Measurements from ENCODE around the gene FBXW2.

Gene FBXW2

DNA sequence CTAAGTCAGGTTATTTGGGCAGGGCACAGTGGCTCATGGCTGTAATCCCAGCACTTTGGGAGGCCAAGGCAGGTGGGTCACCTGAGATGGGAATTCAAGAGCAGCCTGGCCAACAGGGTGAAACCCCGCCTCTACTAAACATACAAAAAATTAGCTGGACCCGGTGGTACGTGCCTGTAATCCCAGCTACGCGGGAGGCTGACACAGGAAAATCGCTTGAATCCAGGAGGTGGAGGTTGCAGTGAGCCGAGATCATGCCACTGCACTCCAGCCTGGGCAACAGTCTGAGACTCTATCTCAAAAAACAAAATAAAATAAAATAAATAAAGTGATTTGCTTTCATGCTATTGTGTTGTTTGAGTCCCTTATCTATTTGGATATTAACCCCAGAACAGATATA lies 8.2 kb upstream of the FBXW2 start:
- no peak overlapping the region for H3K4me3 Mint-ChIP-seq
- H3K4me1 Mint-ChIP-seq, result peaks cover 4% of the 10 kb centered on the region
- no peak overlapping the region for H3K27ac Mint-ChIP-seq
- H3K9me3 Mint-ChIP-seq, result peaks cover 7 to 23% of the 10 kb centered on the region in 2 donors
- DNase-seq, result no peak
- H3K27me3 Mint-ChIP-seq, result no peaks in the 10 kb centered on the region
- no peak for ATAC-seq

DNA sequence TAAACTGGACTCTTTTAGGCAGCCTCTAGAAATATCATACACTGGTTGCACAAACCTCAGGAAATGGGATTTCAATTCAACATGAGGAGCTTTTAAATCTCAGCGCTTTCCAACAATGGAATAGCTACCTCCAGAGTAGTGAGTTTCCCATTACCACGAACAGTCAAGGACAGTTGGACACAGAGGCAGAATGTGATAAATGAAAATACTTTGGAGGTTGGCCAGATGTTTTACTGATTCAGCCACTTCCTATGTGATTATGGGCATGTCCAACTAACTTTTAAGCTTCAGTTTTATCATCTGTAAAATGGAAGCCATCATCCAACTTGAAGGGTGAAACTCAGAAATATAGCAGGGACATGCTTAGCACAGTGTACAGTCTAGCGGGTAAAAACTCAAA lies 2.1 kb downstream of the FBXW2 start:
- Mint-ChIP-seq H3K27ac (no peak overlapping the region), H3K9me3 (no peaks in the 10 kb centered on the region), H3K4me1 (peaks cover 52% of the 10 kb centered on the region), H3K27me3 (no peaks in the 10 kb centered on the region), H3K4me3 (peak overlapping the region in 1 of 2 donors; percentile 98)
- no peak for ATAC-seq
- DNase-seq, result no peak

DNA sequence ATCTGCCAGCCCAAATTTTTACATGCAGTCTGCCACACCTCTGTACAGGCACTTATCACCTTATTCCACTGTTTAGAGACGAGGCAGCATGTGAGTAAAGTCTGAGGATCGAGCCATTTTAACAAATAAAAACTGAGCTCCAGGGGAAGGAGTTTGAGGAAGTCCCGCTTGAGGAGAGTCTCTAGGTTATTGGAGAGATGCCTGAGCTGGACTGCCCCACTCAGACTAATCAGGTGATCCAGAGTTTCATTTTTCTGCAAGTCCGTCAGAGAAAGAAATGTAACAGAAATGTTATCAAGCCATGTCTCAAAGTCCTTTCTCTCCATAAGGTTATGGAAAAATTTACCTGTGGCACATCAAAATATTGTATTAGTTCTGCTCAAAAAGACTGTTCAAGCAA lies 5.3 kb downstream of the FBXW2 start:
- Mint-ChIP-seq H3K4me3 (no peak overlapping the region), H3K27ac (peak overlapping the region in 1 of 2 donors; percentile 76), H3K27me3 (no peaks in the 10 kb centered on the region), H3K4me1 (peaks cover 68% of the 10 kb centered on the region), H3K9me3 (no peaks in the 10 kb centered on the region)
- no peak for ATAC-seq
- DNase-seq, result no peak

DNA sequence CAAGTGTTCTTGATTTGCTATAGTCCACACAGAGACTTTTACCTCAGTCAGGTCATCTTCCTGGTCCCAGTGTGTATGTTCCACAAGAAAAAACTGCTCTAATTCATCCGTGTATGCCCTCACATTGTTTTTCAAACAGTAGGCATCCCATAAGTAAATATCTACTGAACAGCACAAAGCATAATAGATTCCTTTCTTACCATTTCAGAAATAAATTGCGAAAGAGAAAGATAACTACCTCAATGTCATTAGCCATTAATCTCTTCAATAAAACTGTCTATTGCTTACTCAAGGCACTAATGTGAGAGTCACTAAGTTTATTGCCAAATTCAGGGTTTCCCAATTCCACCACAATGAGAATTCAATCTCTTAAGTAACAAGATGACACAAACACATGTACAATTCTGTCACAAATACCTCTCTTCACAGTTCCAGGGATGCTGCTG lies 9.6 kb downstream of the FBXW2 start:
- ATAC-seq (no peak), DNase-seq (no peak)
- H3K4me3 Mint-ChIP-seq, result no peak overlapping the region
- H3K4me1 Mint-ChIP-seq, result peaks cover 42% of the 10 kb centered on the region
- peak overlapping the region in 1 of 2 donors; percentile 42 for H3K27ac Mint-ChIP-seq
- no peaks in the 10 kb centered on the region for H3K9me3 Mint-ChIP-seq
- no peaks in the 10 kb centered on the region for H3K27me3 Mint-ChIP-seq

DNA sequence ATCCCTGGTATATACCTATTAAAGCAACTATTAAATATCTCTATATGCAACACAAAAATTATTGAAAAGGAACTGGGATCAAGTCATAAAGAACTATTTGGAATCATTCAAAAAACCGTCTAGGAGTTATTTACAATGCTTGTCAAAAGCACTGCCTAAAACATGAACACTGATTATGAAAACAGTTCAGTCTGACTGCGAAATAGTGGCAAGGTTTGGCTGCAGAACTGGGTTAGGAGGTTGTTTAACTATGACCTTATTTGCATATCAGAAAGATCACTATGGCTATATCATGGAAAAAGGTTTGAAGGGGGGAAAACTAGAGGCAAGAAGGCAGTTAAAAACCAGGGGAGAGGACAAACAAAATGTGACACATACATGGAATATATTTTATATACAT lies 12.0 kb downstream of the FBXW2 start:
- H3K27ac Mint-ChIP-seq, result peak overlapping the region in 1 of 2 donors; percentile 10
- ATAC-seq, result no peak
- no peaks in the 10 kb centered on the region for H3K9me3 Mint-ChIP-seq
- DNase-seq, result no peak
- no peaks in the 10 kb centered on the region for H3K27me3 Mint-ChIP-seq
- no peak overlapping the region for H3K4me3 Mint-ChIP-seq
- H3K4me1 Mint-ChIP-seq, result peaks cover 22% of the 10 kb centered on the region

DNA sequence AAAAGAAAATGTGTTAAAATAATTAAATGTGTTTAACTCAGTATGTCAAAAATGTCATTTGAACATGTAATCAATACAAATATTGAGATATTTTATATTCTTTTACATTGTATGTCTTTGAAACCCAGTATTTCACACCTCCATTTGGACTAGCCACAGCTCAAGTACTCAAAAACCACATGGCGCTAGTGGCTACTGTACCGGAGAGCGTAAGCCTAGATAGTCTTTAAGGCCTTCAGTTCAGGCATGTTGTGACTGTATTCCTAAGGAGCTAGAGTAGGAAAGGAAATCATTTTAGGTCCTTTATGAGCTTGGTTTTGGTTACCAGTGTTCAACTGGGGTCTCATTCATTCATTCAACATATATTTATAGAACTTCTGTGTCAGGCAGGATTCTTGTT lies 12.8 kb downstream of the FBXW2 start:
- H3K9me3 Mint-ChIP-seq, result no peaks in the 10 kb centered on the region
- DNase-seq (no peak), ATAC-seq (no peak)
- H3K27ac Mint-ChIP-seq, result no peak overlapping the region
- H3K4me1 Mint-ChIP-seq, result peaks cover 15% of the 10 kb centered on the region
- no peaks in the 10 kb centered on the region for H3K27me3 Mint-ChIP-seq
- H3K4me3 Mint-ChIP-seq, result no peak overlapping the region

DNA sequence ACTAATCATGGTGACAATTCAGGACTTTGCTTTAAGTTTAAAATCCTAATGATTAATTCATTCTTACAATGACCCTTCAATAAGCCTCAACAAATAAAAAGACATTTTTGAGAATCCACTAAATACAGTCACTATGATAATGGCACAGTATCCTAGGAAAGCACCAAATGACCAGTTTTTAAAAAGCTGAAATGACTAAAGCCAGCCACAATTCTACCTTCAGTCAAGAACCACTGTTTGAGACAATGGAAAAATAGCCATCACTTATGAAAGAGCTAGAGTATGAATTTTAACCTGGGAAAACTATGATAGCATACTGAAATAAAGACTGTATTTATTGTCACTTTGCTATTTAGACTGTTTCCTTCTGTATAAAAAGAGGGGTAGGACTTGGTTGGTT lies 14.0 kb downstream of the FBXW2 start:
- no peaks in the 10 kb centered on the region for H3K27me3 Mint-ChIP-seq
- peak; percentile 37 for ATAC-seq
- no peaks in the 10 kb centered on the region for H3K9me3 Mint-ChIP-seq
- no peak for DNase-seq
- H3K4me3 Mint-ChIP-seq, result no peak overlapping the region
- H3K4me1 Mint-ChIP-seq, result peaks cover 8% of the 10 kb centered on the region
- H3K27ac Mint-ChIP-seq, result no peak overlapping the region

DNA sequence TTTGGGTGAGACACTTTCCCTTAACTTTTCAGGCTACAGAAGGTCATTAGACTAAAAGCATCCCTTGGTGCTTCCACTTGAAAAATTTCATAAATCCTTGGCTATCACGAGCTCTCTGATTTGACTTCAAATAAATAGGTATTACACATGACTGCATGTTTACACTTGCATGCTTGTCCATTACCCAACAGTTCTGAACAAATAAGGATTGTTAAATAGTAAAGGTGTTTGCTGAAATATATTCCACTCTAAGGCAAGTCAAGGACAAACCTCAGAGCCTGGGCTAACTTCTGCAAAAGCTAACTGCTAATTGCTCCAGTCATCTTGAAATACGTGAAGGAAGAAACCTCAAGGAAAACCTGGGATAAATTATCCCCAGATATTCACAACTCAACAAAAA lies 14.5 kb downstream of the FBXW2 start:
- ATAC-seq (no peak), DNase-seq (no peak)
- Mint-ChIP-seq H3K4me1 (peaks cover 6% of the 10 kb centered on the region), H3K9me3 (no peaks in the 10 kb centered on the region), H3K4me3 (no peak overlapping the region), H3K27ac (no peak overlapping the region), H3K27me3 (no peaks in the 10 kb centered on the region)

DNA sequence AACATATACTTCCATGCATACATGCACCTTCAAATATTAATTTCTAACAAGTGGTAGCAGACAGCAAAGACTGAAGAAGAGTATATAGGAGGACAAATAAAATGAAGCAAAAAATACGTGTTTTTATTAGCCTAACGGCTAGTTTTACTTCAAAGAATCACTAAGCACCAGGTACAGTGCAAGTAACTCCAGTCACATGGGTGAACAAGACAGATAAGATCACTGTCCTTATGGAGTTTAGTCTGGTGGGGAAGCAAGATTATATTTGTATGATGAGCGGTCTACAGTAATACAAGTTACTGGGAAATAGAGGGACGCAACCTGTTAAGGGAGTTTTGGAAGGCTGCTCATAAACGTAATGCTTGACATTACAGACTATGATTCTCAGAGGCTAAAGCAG lies 16.0 kb downstream of the FBXW2 start:
- Mint-ChIP-seq H3K4me1 (peaks cover 6% of the 10 kb centered on the region), H3K9me3 (no peaks in the 10 kb centered on the region), H3K27ac (no peak overlapping the region), H3K27me3 (no peaks in the 10 kb centered on the region), H3K4me3 (no peak overlapping the region)
- DNase-seq (no peak), ATAC-seq (no peak)

DNA sequence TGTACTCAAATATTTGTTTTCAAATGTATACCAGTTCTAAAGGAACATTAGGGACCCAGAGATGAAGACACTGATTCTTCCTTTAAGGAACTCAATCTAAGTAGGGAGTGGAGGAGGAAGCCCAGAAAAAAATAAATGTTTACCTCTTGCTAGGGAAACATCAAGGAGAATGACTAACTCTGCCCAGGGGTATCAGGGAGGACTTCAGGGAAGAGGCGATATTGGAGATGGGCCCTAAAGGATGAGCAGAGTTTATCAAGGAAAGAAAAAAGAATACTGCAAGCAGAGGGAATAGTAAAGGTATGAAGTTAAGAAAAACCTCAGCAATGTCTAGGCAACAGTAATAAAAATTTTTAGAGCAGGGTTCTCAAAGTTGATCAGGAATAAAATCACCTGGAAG lies 16.4 kb downstream of the FBXW2 start:
- Mint-ChIP-seq H3K9me3 (no peaks in the 10 kb centered on the region), H3K27ac (peak overlapping the region in 1 of 2 donors; percentile 41), H3K4me1 (peaks cover 6% of the 10 kb centered on the region), H3K4me3 (no peak overlapping the region), H3K27me3 (no peaks in the 10 kb centered on the region)
- DNase-seq (no peak), ATAC-seq (no peak)

DNA sequence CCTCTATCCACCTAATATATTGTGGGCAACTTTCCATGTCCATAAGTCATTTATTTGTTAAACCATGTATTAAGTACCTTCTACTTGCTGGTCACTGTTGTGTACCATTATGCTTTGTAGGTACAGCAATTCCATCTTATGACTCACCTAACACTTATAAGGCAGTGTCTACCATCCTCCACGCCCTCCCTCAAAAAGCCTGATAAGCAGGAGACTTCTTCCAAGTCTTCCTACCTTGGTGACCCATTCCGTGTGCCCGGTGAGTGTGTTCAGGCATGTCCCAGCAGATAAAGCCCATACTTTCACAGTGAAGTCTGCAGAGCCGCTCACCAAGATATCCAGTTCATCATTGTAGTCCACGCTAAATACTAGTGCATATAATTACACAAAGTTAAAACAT lies 17.4 kb downstream of the FBXW2 start:
- H3K4me1 Mint-ChIP-seq, result peaks cover 5% of the 10 kb centered on the region
- no peaks in the 10 kb centered on the region for H3K9me3 Mint-ChIP-seq
- peak overlapping the region; percentile 1 to 27 for H3K27ac Mint-ChIP-seq
- DNase-seq (no peak), ATAC-seq (no peak)
- no peak overlapping the region for H3K4me3 Mint-ChIP-seq
- no peaks in the 10 kb centered on the region for H3K27me3 Mint-ChIP-seq

DNA sequence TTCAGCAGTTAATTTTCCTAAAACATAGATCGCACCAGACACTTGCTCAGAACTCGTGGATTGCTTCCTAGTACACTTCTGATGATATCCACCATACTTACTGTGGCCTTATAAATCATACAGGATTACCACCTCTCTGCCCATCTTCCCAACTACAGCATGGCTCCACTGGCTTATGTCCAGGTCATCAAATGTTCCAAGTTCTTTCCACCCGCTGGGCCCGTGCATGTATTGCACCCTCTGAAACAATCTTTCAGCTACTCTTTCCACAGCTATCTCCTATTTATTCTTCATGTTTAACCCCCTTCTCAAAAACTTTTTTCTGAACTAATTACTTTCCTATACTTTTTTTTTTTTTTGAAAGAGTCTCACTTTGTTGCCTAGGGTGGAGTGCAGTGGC lies 18.5 kb downstream of the FBXW2 start:
- ATAC-seq (no peak), DNase-seq (no peak)
- Mint-ChIP-seq H3K27me3 (no peaks in the 10 kb centered on the region), H3K4me3 (no peak overlapping the region), H3K9me3 (no peaks in the 10 kb centered on the region), H3K4me1 (peaks cover 9% of the 10 kb centered on the region), H3K27ac (peak overlapping the region in 1 of 2 donors; percentile 53)

DNA sequence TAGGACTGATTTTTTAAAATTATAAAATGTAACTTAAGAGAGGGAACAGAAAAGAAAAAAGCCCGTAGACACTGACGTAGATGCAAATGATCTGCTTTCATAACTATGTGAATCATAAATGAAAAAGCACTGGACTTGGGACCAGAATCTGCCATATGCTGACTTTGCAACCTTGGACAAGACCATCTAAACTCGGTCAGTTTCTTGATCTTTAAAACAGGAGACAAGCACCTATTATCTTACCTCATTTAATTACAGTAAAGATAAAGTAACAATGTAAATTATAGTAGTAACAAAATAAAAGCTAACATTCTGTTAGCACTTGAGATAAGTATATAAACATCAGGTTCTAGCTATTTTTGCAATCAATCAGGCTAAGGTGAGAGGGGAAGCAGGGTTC lies 20.0 kb downstream of the FBXW2 start:
- Mint-ChIP-seq H3K9me3 (no peaks in the 10 kb centered on the region), H3K27ac (peak overlapping the region in 1 of 2 donors; percentile 5)

DNA sequence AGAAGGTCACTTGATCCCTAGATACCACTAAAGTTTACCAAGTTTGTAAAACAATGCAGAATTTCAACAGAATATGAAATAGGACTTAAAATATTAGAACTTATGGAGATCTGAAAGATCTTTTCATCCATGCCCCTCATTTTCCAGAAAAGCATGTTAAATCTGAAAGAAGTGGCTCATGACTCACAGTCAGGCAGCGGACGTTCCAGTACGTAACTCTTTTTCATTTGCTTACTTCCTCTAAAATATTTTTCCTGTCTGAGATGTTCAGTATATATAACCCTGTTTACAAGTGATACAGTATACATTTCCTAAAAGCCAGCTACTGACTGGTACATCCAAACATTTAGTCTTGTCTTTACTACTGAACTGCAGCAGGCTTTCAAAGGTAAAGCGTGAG lies 22.3 kb downstream of the FBXW2 start:
- H3K27ac Mint-ChIP-seq, result no peak overlapping the region
- ATAC-seq, result no peak
- H3K4me1 Mint-ChIP-seq, result peaks cover 14% of the 10 kb centered on the region
- no peak for DNase-seq
- H3K27me3 Mint-ChIP-seq, result no peaks in the 10 kb centered on the region
- H3K9me3 Mint-ChIP-seq, result no peaks in the 10 kb centered on the region
- no peak overlapping the region for H3K4me3 Mint-ChIP-seq

More for the DNA sequence above, 20.0 kb downstream of the FBXW2 start:
- Mint-ChIP-seq H3K4me3 (no peak overlapping the region), H3K27me3 (no peaks in the 10 kb centered on the region), H3K4me1 (peaks cover 14% of the 10 kb centered on the region)
- no peak for DNase-seq
- ATAC-seq, result no peak

DNA sequence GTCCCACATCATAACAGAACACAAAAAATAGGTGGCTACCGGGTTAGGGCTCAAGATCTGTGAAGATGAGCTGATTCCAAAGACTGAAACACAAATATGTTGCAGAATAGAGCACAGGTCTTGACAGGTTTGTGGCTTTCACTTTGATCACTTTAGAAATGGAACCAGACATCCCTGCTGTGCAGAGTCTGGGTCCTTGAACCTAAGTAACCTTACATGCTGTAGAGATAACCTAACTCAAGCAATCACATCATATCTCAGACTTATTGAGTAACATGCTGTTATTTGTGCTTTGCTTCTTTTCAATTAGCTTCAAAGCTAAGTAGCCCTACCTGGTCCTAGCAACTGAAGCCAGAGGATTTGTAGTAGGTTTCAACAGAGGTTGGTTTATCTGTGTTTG lies 24.3 kb downstream of the FBXW2 start:
- H3K4me1 Mint-ChIP-seq, result peaks cover 14% of the 10 kb centered on the region
- ATAC-seq, result peak; percentile 66
- H3K9me3 Mint-ChIP-seq, result no peaks in the 10 kb centered on the region
- H3K4me3 Mint-ChIP-seq, result no peak overlapping the region
- H3K27ac Mint-ChIP-seq, result no peak overlapping the region
- no peaks in the 10 kb centered on the region for H3K27me3 Mint-ChIP-seq
- DNase-seq, result no peak

DNA sequence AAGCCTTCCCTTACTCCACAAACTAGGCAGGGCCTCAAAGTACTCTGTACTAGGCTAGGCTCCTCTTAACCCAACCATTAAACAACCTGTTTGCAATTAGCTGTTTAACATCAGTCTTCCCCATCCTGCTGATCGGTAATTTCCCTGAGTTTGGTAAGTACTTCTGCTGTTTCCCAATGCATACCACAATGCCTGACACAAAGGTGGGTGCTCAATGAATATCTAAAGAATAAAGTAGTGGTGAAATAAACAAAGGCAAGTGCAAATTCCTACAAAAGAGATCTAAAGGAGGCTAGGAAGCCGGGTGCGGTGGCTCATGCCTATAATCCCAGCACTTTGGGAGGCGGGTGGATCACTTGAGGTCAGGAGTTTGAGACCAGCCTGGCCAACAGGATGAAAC lies 25.0 kb downstream of the FBXW2 start:
- ATAC-seq (no peak), DNase-seq (no peak)
- Mint-ChIP-seq H3K4me3 (no peak overlapping the region), H3K27me3 (no peaks in the 10 kb centered on the region), H3K4me1 (peaks cover 14% of the 10 kb centered on the region), H3K9me3 (no peaks in the 10 kb centered on the region), H3K27ac (peak overlapping the region; percentile 15 to 54)

DNA sequence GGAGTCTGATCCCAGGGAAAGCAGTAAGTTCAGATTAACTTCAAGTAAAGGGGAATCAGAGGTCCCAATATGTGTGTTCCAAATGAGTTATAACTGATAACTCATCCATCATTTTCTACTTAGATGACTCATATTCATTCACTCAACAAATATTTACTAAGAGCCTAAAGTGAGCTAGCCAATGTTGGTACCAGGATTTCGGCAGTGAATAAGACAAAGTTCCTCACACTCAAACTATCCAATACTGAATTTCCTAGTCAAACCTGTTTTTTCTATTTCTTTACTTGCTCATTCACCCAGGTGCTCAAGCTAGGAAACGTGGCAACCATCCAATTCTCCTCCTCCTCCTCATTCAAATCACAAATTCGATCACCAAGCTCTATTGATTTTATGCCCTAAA lies 25.8 kb downstream of the FBXW2 start:
- ATAC-seq, result no peak
- peak overlapping the region in 1 of 2 donors; percentile 28 for H3K27ac Mint-ChIP-seq

More for the DNA sequence above, 25.8 kb downstream of the FBXW2 start:
- peaks cover 14% of the 10 kb centered on the region for H3K4me1 Mint-ChIP-seq
- H3K4me3 Mint-ChIP-seq, result no peak overlapping the region
- DNase-seq, result no peak
- no peaks in the 10 kb centered on the region for H3K9me3 Mint-ChIP-seq
- H3K27me3 Mint-ChIP-seq, result no peaks in the 10 kb centered on the region
